ENCODE data around the gene KRTAP4-8. TPM values are rescaled to one million over a fixed set of nuclear protein-coding genes. Genes with fewer than 3 reads are reported as not detected.

The KRTAP4-8 gene
- total RNA-seq, 4 donors from 2014 or later = not detected

DNA sequence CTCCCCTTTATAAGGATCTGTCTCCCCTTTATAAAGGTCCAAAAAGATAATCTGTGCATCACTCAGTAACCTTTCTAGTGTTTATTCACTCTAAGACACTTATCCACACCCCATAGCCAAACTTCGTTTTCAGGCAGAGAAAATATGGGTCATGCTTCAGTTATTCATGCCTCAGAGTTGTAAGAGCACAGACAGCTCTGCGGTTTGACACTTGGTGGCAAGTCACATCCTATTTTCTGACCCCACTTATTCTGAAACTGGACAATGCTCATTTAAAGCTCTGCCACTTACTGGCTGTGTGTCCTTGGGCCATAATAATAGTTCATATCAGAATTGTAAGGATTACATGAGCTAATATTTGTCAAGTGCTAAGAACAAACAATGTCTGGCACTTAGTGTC lies 48.8 kb downstream of the KRTAP4-8 start:
- no peak for DNase-seq (ENCODE audit: low spot score in 2 of 2)
- Histone ChIP-seq H3K27ac (no peak overlapping the region), H3K27me3 (peaks cover 0 to 11% of the 10 kb centered on the region in 2 donors), H3K4me3 (no peak overlapping the region), H3K9me3 (peaks cover 0 to under 1% (median 0%) of the 10 kb centered on the region in 4 donors), H3K36me3 (no peaks in the 10 kb centered on the region), H3K4me1 (no peaks in the 10 kb centered on the region)
- TF ChIP-seq POLR2A (IDR thresholded peaks at IDR 0.05) (no peak), EP300 (IDR thresholded peaks at IDR 0.05) (no peak)
- TF ChIP-seq, protein P1, sequence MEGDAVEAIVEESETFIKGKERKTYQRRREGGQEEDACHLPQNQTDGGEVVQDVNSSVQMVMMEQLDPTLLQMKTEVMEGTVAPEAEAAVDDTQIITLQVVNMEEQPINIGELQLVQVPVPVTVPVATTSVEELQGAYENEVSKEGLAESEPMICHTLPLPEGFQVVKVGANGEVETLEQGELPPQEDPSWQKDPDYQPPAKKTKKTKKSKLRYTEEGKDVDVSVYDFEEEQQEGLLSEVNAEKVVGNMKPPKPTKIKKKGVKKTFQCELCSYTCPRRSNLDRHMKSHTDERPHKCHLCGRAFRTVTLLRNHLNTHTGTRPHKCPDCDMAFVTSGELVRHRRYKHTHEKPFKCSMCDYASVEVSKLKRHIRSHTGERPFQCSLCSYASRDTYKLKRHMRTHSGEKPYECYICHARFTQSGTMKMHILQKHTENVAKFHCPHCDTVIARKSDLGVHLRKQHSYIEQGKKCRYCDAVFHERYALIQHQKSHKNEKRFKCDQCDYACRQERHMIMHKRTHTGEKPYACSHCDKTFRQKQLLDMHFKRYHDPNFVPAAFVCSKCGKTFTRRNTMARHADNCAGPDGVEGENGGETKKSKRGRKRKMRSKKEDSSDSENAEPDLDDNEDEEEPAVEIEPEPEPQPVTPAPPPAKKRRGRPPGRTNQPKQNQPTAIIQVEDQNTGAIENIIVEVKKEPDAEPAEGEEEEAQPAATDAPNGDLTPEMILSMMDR (IDR thresholded peaks at IDR 0.05) = no peak
- 39 to 57% methylated on average over 2 of the region's 2 CpGs for WGBS, 2 donors

DNA sequence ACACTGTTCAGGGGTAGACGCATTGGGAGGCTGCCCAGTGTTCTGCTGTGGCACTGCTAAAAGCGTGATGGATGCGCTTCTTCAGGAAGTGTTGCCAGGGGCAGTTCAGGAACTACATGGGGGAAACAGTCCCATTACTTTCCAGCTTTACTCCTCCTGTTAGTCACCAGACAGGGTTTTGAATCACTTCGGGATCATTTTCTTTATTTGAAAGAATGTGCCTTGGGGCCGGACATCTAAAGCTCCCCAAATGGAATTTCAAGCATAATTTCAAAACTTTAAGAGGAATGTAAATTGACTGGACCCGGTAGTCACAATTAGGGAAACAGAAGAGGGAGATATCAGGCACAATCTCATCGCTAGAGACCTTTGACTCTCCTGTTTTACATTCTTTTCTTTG lies 49.5 kb downstream of the KRTAP4-8 start:
- H3K27ac ChIP-seq = no peak overlapping the region
- H3K9me3 ChIP-seq = peaks cover 0 to 3% (median 0%) of the 10 kb centered on the region in 4 donors
- WGBS, 2 donors = 56% methylated on average over 7 of the region's 7 CpGs

More for the DNA sequence above, 49.5 kb downstream of the KRTAP4-8 start:
- TF ChIP-seq POLR2A (IDR thresholded peaks at IDR 0.05) = no peak
- TF ChIP-seq EP300 (IDR thresholded peaks at IDR 0.05) = no peak
- TF ChIP-seq, protein P1 (IDR thresholded peaks at IDR 0.05) = no peak
- Histone ChIP-seq H3K36me3 (no peaks in the 10 kb centered on the region), H3K4me3 (no peak overlapping the region), H3K4me1 (no peaks in the 10 kb centered on the region), H3K27me3 (peaks cover 0 to 11% of the 10 kb centered on the region in 2 donors)
- DNase-seq (ENCODE audit: low spot score in 2 of 2) = no peak

Other genes with a start within 250 kb of the KRTAP4-8 start
- not detected for gene KRT12, start 230.9 kb downstream of the KRTAP4-8 start, total RNA-seq
- gene KRT20, start 212.9 kb downstream of the KRTAP4-8 start, total RNA-seq = not detected
- not detected for gene KRT23, start 160.5 kb downstream of the KRTAP4-8 start, total RNA-seq
- not detected for gene KRT39, start 131.2 kb downstream of the KRTAP4-8 start, total RNA-seq
- not detected for gene KRT40, start 113.8 kb downstream of the KRTAP4-8 start, total RNA-seq
- not detected for gene KRTAP3-3, start 104.0 kb downstream of the KRTAP4-8 start, total RNA-seq
- not detected for gene KRTAP3-2, start 98.2 kb downstream of the KRTAP4-8 start, total RNA-seq
- not detected for gene KRTAP3-1, start 89.0 kb downstream of the KRTAP4-8 start, total RNA-seq
- under 1 TPM in 1 of 4 donors, not detected in 3; 0.60 TPM for gene KRTAP1-5, start 70.9 kb downstream of the KRTAP4-8 start, total RNA-seq
- gene KRTAP1-4, start 67.9 kb downstream of the KRTAP4-8 start, total RNA-seq = not detected
- not detected for gene KRTAP1-3, start 63.3 kb downstream of the KRTAP4-8 start, total RNA-seq
- gene KRTAP1-1, start 56.7 kb downstream of the KRTAP4-8 start, total RNA-seq = not detected
- gene KRTAP2-1, start 50.8 kb downstream of the KRTAP4-8 start, total RNA-seq = not detected
- gene KRTAP2-2, start 42.9 kb downstream of the KRTAP4-8 start, total RNA-seq = not detected
- not detected for gene KRTAP2-3, start 38.0 kb downstream of the KRTAP4-8 start, total RNA-seq
- not detected for gene KRTAP2-4, start 32.3 kb downstream of the KRTAP4-8 start, total RNA-seq
- not detected for gene KRTAP4-7, start 14.0 kb downstream of the KRTAP4-8 start, total RNA-seq
- gene KRTAP4-16, start 4.1 kb upstream of the KRTAP4-8 start, total RNA-seq = not detected
- not detected for gene KRTAP4-9, start 7.2 kb upstream of the KRTAP4-8 start, total RNA-seq
- not detected for gene KRTAP4-11, start 20.2 kb upstream of the KRTAP4-8 start, total RNA-seq
- gene KRTAP4-12, start 26.0 kb upstream of the KRTAP4-8 start, total RNA-seq = not detected
- gene KRTAP4-6, start 42.4 kb upstream of the KRTAP4-8 start, total RNA-seq = not detected
- gene KRTAP4-5, start 51.7 kb upstream of the KRTAP4-8 start, total RNA-seq = not detected
- not detected for gene KRTAP4-4, start 62.6 kb upstream of the KRTAP4-8 start, total RNA-seq
- not detected for gene KRTAP4-3, start 70.1 kb upstream of the KRTAP4-8 start, total RNA-seq
- not detected for gene KRTAP4-2, start 80.1 kb upstream of the KRTAP4-8 start, total RNA-seq
- gene KRTAP4-1, start 86.8 kb upstream of the KRTAP4-8 start, total RNA-seq = not detected
- gene KRTAP9-1, start 91.7 kb upstream of the KRTAP4-8 start, total RNA-seq = not detected
- not detected for gene KRTAP9-2, start 128.5 kb upstream of the KRTAP4-8 start, total RNA-seq
- gene KRTAP9-3, start 134.3 kb upstream of the KRTAP4-8 start, total RNA-seq = not detected
- not detected for gene KRTAP9-8, start 139.9 kb upstream of the KRTAP4-8 start, total RNA-seq
- not detected for gene KRTAP9-4, start 151.5 kb upstream of the KRTAP4-8 start, total RNA-seq
- not detected for gene KRTAP9-9, start 157.2 kb upstream of the KRTAP4-8 start, total RNA-seq
- gene KRTAP9-6, start 167.2 kb upstream of the KRTAP4-8 start, total RNA-seq = not detected
- not detected for gene KRTAP9-7, start 177.6 kb upstream of the KRTAP4-8 start, total RNA-seq
- not detected for gene KRTAP29-1, start 204.7 kb upstream of the KRTAP4-8 start, total RNA-seq
- not detected for gene KRTAP16-1, start 211.2 kb upstream of the KRTAP4-8 start, total RNA-seq
- gene KRTAP17-1, start 217.6 kb upstream of the KRTAP4-8 start, total RNA-seq = not detected